Embryonic facial prominence (tissue), 1 donor: Measurements from ENCODE around the gene TMEM54.

Source experiments
- DNase-seq: peaks from one replicate; pipeline ENCODE4 v3.0.0-alpha.2; 2016; ENCODE audit errors: extremely low spot score

The TMEM54 gene

GRCh38 chr1:32895325-32896215, 5.6 kb downstream of the TMEM54 start:
- DNase-seq, result no peak

- no peak for DNase-seq
Observed at GRCh38 chr1:32894681-32895080, 6.5 kb downstream of the TMEM54 start.

GRCh38 chr1:32894019-32894600, 7.1 kb downstream of the TMEM54 start:
- DNase-seq, result no peak

GRCh38 chr1:32893198-32894018, 7.8 kb downstream of the TMEM54 start:
- no peak for DNase-seq

GRCh38 chr1:32892368-32893197, 8.6 kb downstream of the TMEM54 start:
- no peak for DNase-seq

GRCh38 chr1:32891630-32892029, 9.6 kb downstream of the TMEM54 start:
- DNase-seq, result no peak

GRCh38 chr1:32891241-32891570, 10.0 kb downstream of the TMEM54 start:
- no peak for DNase-seq

GRCh38 chr1:32890516-32891240, 10.5 kb downstream of the TMEM54 start:
- DNase-seq, result no peak

GRCh38 chr1:32889731-32890278, 11.4 kb downstream of the TMEM54 start:
- DNase-seq, result no peak

- no peak for DNase-seq
Observed at GRCh38 chr1:32888677-32889420, 12.3 kb downstream of the TMEM54 start.

- DNase-seq, result no peak
Observed at GRCh38 chr1:32888134-32888533, 13.1 kb downstream of the TMEM54 start.

- DNase-seq, result no peak
Observed at GRCh38 chr1:32887623-32888022, 13.6 kb downstream of the TMEM54 start.

- DNase-seq, result no peak
Observed at GRCh38 chr1:32886828-32887414, 14.3 kb downstream of the TMEM54 start.

- DNase-seq, result no peak
Observed at GRCh38 chr1:32886004-32886827, 15.0 kb downstream of the TMEM54 start, which contains the start of gene HPCA. HPCA (plus strand) TSS chr1:32886491; CDS start chr1:32888899, 2,408 bp downstream.

GRCh38 chr1:32885676-32886003, 15.5 kb downstream of the TMEM54 start:
- no peak for DNase-seq

- no peak for DNase-seq
Observed at GRCh38 chr1:32884726-32885125, 16.5 kb downstream of the TMEM54 start.

GRCh38 chr1:32884032-32884372, 17.2 kb downstream of the TMEM54 start:
- DNase-seq, result no peak

GRCh38 chr1:32883338-32884031, 17.7 kb downstream of the TMEM54 start:
- no peak for DNase-seq
